Measurements from ENCODE around the gene GPC6.

- no peak for TF ChIP-seq POLR2AphosphoS5 (IDR thresholded peaks at IDR 0.05; ENCODE audit: low read depth, low read length)
- TF ChIP-seq POLR2A (IDR thresholded peaks at IDR 0.05; ENCODE audit: low read depth, low read length): no peak
- no peak for TF ChIP-seq TAF1 (IDR thresholded peaks at IDR 0.05; ENCODE audit: borderline replicate concordance, low read depth, low read length)
Observed at GRCh38 chr13:93338030-93338429, 111.4 kb downstream of the GPC6 start.
